Activated T-helper 1 cell treated with anti-CD3 and anti-CD28 coated beads, Interleukin-2, amount 50 U/mL, for 16 hours (primary cell): Measurements from ENCODE around the gene MIDN.

Experiments used
- DNase-seq, 2 donors: peaks; one replicate each; pipeline ENCODE4 v3.0.0-alpha.2; 2020; ENCODE audit warnings: low read depth in 1 of 2, low spot score in 1 of 2

MIDN gene

GRCh38 chr19:1280636-1281568 is 32.5 kb downstream of the MIDN start:
- no peak for DNase-seq

GRCh38 chr19:1281569-1282287 is 33.3 kb downstream of the MIDN start:
- no peak for DNase-seq

GRCh38 chr19:1282588-1283206 is 34.3 kb downstream of the MIDN start:
- no peak for DNase-seq

GRCh38 chr19:1283207-1283916 is 35.0 kb downstream of the MIDN start:
- DNase-seq, result no peak

- DNase-seq, result no peak
Observed at GRCh38 chr19:1283917-1284292, 35.5 kb downstream of the MIDN start.

- DNase-seq, result no peak
Observed at GRCh38 chr19:1284293-1284978, 36.1 kb downstream of the MIDN start.

GRCh38 chr19:1284979-1285736 is 36.8 kb downstream of the MIDN start:
- no peak for DNase-seq

- DNase-seq, result no peak
Observed at GRCh38 chr19:1285737-1286360, 37.5 kb downstream of the MIDN start, which contains the start of gene EFNA2. Gene EFNA2, plus strand, starts transcription at chr19:1285873. Its CDS starts 296 bp downstream, at chr19:1286169.

- no peak for DNase-seq
Observed at GRCh38 chr19:1286487-1287353, 38.3 kb downstream of the MIDN start.

- DNase-seq, result no peak
Observed at GRCh38 chr19:1287354-1288225, 39.2 kb downstream of the MIDN start.

GRCh38 chr19:1288226-1288612 is 39.8 kb downstream of the MIDN start:
- no peak for DNase-seq

- DNase-seq, result no peak
Observed at GRCh38 chr19:1288833-1289685, 40.7 kb downstream of the MIDN start.

- DNase-seq, result no peak
Observed at GRCh38 chr19:1289686-1290025, 41.3 kb downstream of the MIDN start.

- DNase-seq, result no peak
Observed at GRCh38 chr19:1290196-1290702, 41.9 kb downstream of the MIDN start.

GRCh38 chr19:1290703-1291651 is 42.6 kb downstream of the MIDN start:
- no peak for DNase-seq
